Gastrocnemius medialis (tissue), 4 donors: ENCODE measurements around the gene FAM98B. TPM values are rescaled to one million over a fixed set of nuclear protein-coding genes. Genes with fewer than 3 reads are reported as not detected.

Source experiments
- ATAC-seq, 2 donors: fragments of 150-250 bp; one replicate each; pipeline ENCODE4 v1.9.1; 2016
- DNase-seq, 2 donors: peaks; one replicate each; pipeline ENCODE4 v3.0.0-alpha.2; 2019
- H3K27ac ChIP-seq, 4 donors: fragments of 200-600 bp; sonication (generic); 1 replicate in 1 of 4; 2 replicates in 3 of 4; pipeline ENCODE4 v1.5.1; 2016 to 2018; ENCODE audit warnings: mild to moderate bottlenecking in 2 of 4, moderate library complexity in 1 of 4
- H3K27me3 ChIP-seq, 3 donors: fragments of 200-600 bp; sonication (generic) in 2 of 3; 1 replicate in 1 of 3; 2 replicates in 2 of 3; pipeline versions ENCODE4 v1.5.1 to v1.6.0; 2016 to 2019; ENCODE audit warnings: mild to moderate bottlenecking in 1 of 3, moderate library complexity in 1 of 3
- H3K36me3 ChIP-seq, 2 donors: fragments of 200-600 bp; sonication (generic) in 1 of 2; one replicate each; pipeline ENCODE4 v1.5.1; 2017 to 2018
- H3K4me1 ChIP-seq, 2 donors: fragments of 200-600 bp; sonication (generic) in 1 of 2; one replicate each; pipeline ENCODE4 v1.5.1; 2016 to 2017; ENCODE audit warnings: mild to moderate bottlenecking in 2 of 2
- H3K4me3 ChIP-seq, 4 donors: fragments of 200-600 bp; sonication (generic) in 3 of 4; 1 replicate in 1 of 4; 2 replicates in 3 of 4; pipeline ENCODE4 v1.5.1; 2016 to 2019; ENCODE audit warnings: mild to moderate bottlenecking in 2 of 4
- H3K9me3 ChIP-seq, 3 donors: fragments of 200-600 bp; sonication (generic) in 2 of 3; 1 replicate in 1 of 3; 2 replicates in 2 of 3; pipeline ENCODE4 v1.5.1; 2016 to 2019
- CTCF ChIP-seq, 5 experiments: fragments of 450-650 bp in 3 of 5; fragments of 200-600 bp in 2 of 5; sonication (generic) in 2 of 5; IDR thresholded peaks in 4 of 5; conservative IDR thresholded peaks in 1 of 5; 1 replicate in 4 of 5; 2 replicates in 1 of 5; pipeline ENCODE4 v1.5.1; 2016 to 2019; ENCODE audit warnings: antibody characterized with exemption in 5 of 5, mild to moderate bottlenecking in 3 of 5, moderate library complexity in 3 of 5
- POLR2A ChIP-seq, 2 donors: fragments of 450-650 bp; IDR thresholded peaks; one replicate each; pipeline ENCODE4 v1.6.1; 2017; ENCODE audit warnings: antibody characterized with exemption in 2 of 2, mild to moderate bottlenecking in 2 of 2, moderate library complexity in 2 of 2
- in situ Hi-C, 4 donors: fragments of 200-750 bp; cut with MboI; loops; one replicate each; pipeline versions ENCODE4 v1.15.0 to v1.8.0; 2017; ENCODE audit warnings: low sequenced_read_pairs in 4 of 4
- intact Hi-C: fragments of 100-400 bp; cut with DNase I; formaldehyde crosslinking; loops from one replicate; pipeline ENCODE4 v1.15.1; 2023; ENCODE audit warnings: low total_unique reads
- total RNA-seq, 4 donors: library from RNA; depleted of rRNA; stranded (reverse); fragments of >200 nt; gene quantifications; one replicate each; pipeline versions ENCODE4 v1.1.0 to v1.2.3, GENCODE V29; 2016

FAM98B gene
- total RNA-seq, 4 donors from 2014 or later = 3.9 to 8.6 (median 6.1) TPM

GRCh38 chr15:38438031-38438986 lies 15.6 kb upstream of the FAM98B start:
- no peak overlapping the region for H3K27ac ChIP-seq
- ATAC-seq (no peak), DNase-seq (no peak)
- H3K4me3 ChIP-seq = no peak overlapping the region
- no peaks in the 10 kb centered on the region for H3K27me3 ChIP-seq
- in situ Hi-C loops = loop anchor here in 2 of 4 donors (5.0 to 10.0 kb wide), 2 partner anchors 246 to 254 kb away; no protein-coding TSS in a partner anchor
- no peaks in the 10 kb centered on the region for H3K36me3 ChIP-seq
- peaks cover 0 to 3% of the 10 kb centered on the region in 2 donors for H3K4me1 ChIP-seq
- H3K9me3 ChIP-seq = no peaks in the 10 kb centered on the region
- intact Hi-C loops = no loop called here
- TF ChIP-seq POLR2A (IDR thresholded peaks at IDR 0.05) = no peak
- no peak for TF ChIP-seq CTCF (IDR thresholded peaks at IDR 0.05 in 4 of 5, conservative IDR thresholded peaks at IDR 0.05 in 1 of 5)

- in situ Hi-C loops = loop anchor here in 2 of 4 donors (5.0 to 10.0 kb wide), 2 partner anchors 252 to 254 kb away; no protein-coding TSS in a partner anchor
- Histone ChIP-seq H3K4me1 (peaks cover 0 to 3% of the 10 kb centered on the region in 2 donors), H3K27ac (peak overlapping the region in 1 of 4 donors; percentile 55), H3K4me3 (peak overlapping the region in 1 of 4 donors; percentile 2), H3K27me3 (no peaks in the 10 kb centered on the region), H3K36me3 (no peaks in the 10 kb centered on the region), H3K9me3 (no peaks in the 10 kb centered on the region)
- intact Hi-C loops = loop anchor here (5.0 kb wide), 1 partner anchor 257 kb away; no protein-coding TSS in a partner anchor
- DNase-seq = peak; percentile 32 to 49
- TF ChIP-seq CTCF (IDR thresholded peaks at IDR 0.05 in 4 of 5, conservative IDR thresholded peaks at IDR 0.05 in 1 of 5) (peak; percentile 80 to 95 (median 91)), POLR2A (IDR thresholded peaks at IDR 0.05) (no peak)
- ATAC-seq = peak; percentile 96 to 97
These were observed 13.4 kb upstream of the FAM98B start for GRCh38 chr15:38440353-38441129.

GRCh38 chr15:38441130-38441519 lies 12.8 kb upstream of the FAM98B start:
- no peaks in the 10 kb centered on the region for H3K27me3 ChIP-seq
- no peak overlapping the region for H3K4me3 ChIP-seq
- no peaks in the 10 kb centered on the region for H3K36me3 ChIP-seq
- DNase-seq = no peak
- ATAC-seq = no peak
- peaks cover 0 to 3% of the 10 kb centered on the region in 2 donors for H3K4me1 ChIP-seq
- TF ChIP-seq POLR2A (IDR thresholded peaks at IDR 0.05) (no peak), CTCF (IDR thresholded peaks at IDR 0.05 in 4 of 5, conservative IDR thresholded peaks at IDR 0.05 in 1 of 5) (no peak)
- no peaks in the 10 kb centered on the region for H3K9me3 ChIP-seq
- peak overlapping the region in 1 of 4 donors; percentile 55 for H3K27ac ChIP-seq
- intact Hi-C loops = loop anchor here (5.0 kb wide), 1 partner anchor 256 kb away; no protein-coding TSS in a partner anchor
- in situ Hi-C loops = loop anchor here in 2 of 4 donors (5.0 to 10.0 kb wide), 2 partner anchors 251 to 254 kb away; no protein-coding TSS in a partner anchor

- Histone ChIP-seq H3K36me3 (no peaks in the 10 kb centered on the region), H3K4me1 (peaks cover 12 to 18% of the 10 kb centered on the region in 2 donors), H3K27ac (peak overlapping the region; percentile 91 to 96 (median 91)), H3K4me3 (peak overlapping the region; percentile 89 to 96 (median 91)), H3K27me3 (no peaks in the 10 kb centered on the region), H3K9me3 (no peaks in the 10 kb centered on the region)
- in situ Hi-C loops (no loop called here), intact Hi-C loops (loop anchor here (5.0 kb wide), 2 partner anchors 202 to 1928 kb away; partner anchors contain the start of genes KNSTRN and SPRED1)
- no peak for ATAC-seq
- DNase-seq = no peak
- TF ChIP-seq POLR2A (IDR thresholded peaks at IDR 0.05) = no peak
- no peak for TF ChIP-seq CTCF (IDR thresholded peaks at IDR 0.05 in 4 of 5, conservative IDR thresholded peaks at IDR 0.05 in 1 of 5)
These were observed 766 bp downstream of the FAM98B start for GRCh38 chr15:38454696-38455090.
